Suprapubic skin (tissue), 4 donors: ENCODE results near the gene GNPDA2.

Experiments
- CTCF ChIP-seq, 2 donors: fragments of 200-600 bp in 1 of 2; fragments of 450-650 bp in 1 of 2; sonication (generic) in 1 of 2; IDR thresholded peaks; one replicate each; pipeline ENCODE4 v1.5.1; 2016 to 2019; ENCODE audit warnings: antibody characterized with exemption in 2 of 2, mild to moderate bottlenecking in 1 of 2, moderate library complexity in 1 of 2
- EP300 ChIP-seq: sonication (generic); formaldehyde crosslinking; IDR thresholded peaks from one replicate; pipeline ENCODE4 v1.6.1; 2017; ENCODE audit warnings: antibody characterized with exemption
- POLR2A ChIP-seq, 2 donors: fragments of 450-650 bp; IDR thresholded peaks; one replicate each; pipeline ENCODE4 v1.6.1; 2017; ENCODE audit warnings: antibody characterized with exemption in 2 of 2, mild to moderate bottlenecking in 2 of 2, moderate library complexity in 2 of 2
- POLR2AphosphoS5 ChIP-seq, 3 donors: sonication (generic); formaldehyde crosslinking; IDR thresholded peaks; one replicate each; pipeline ENCODE4 v1.6.1; 2017; ENCODE audit warnings: antibody characterized with exemption in 3 of 3

GRCh38 chr4:44736900-44737299 is 10.5 kb upstream of the GNPDA2 start:
- TF ChIP-seq POLR2A (IDR thresholded peaks at IDR 0.05) (no peak), POLR2AphosphoS5 (IDR thresholded peaks at IDR 0.05) (no peak), CTCF (IDR thresholded peaks at IDR 0.05) (no peak), EP300 (no peak)
